Transverse colon (tissue), 4 donors: ENCODE data around the gene MTPN. TPM values are rescaled to one million over a fixed set of nuclear protein-coding genes. Genes with fewer than 3 reads are reported as not detected.

Experiments
- DNase-seq: peaks from one replicate; pipeline ENCODE4 v3.0.0-alpha.2; 2019
- H3K27ac ChIP-seq, 4 donors: fragments of 200-600 bp; sonication (generic); 2 replicates each; pipeline ENCODE4 v1.5.1; 2016 to 2018; ENCODE audit warnings: inconsistent platforms in 4 of 4
- H3K27me3 ChIP-seq: fragments of 200-600 bp; sonication (generic); 2 replicates; pipeline ENCODE4 v1.5.1; 2017; ENCODE audit warnings: inconsistent platforms
- H3K36me3 ChIP-seq, 4 donors: fragments of 200-600 bp; sonication (generic); 2 replicates each; pipeline ENCODE4 v1.5.1; 2017 to 2019; ENCODE audit warnings: inconsistent platforms in 4 of 4
- H3K4me1 ChIP-seq, 4 donors: fragments of 200-600 bp; sonication (generic); 2 replicates each; pipeline ENCODE4 v1.5.1; 2017 to 2020; ENCODE audit warnings: inconsistent platforms in 4 of 4
- H3K4me3 ChIP-seq, 4 donors: fragments of 200-600 bp; sonication (generic); 1 replicate in 1 of 4; 2 replicates in 3 of 4; pipeline versions ENCODE4 v1.5.1 to v1.6.1; 2017 to 2019; ENCODE audit warnings: inconsistent platforms in 4 of 4
- H3K9me3 ChIP-seq, 2 donors: fragments of 200-600 bp; sonication (generic); 2 replicates each; pipeline ENCODE4 v1.5.1; 2017 to 2019; ENCODE audit warnings: inconsistent platforms in 2 of 2
- EP300 ChIP-seq: sonication (generic); formaldehyde crosslinking; IDR thresholded peaks from one replicate; pipeline ENCODE4 v1.6.1; 2017; ENCODE audit warnings: antibody characterized with exemption, low read depth
- POLR2A ChIP-seq: fragments of 450-650 bp; IDR thresholded peaks from one replicate; pipeline ENCODE4 v1.6.1; 2016; ENCODE audit warnings: antibody characterized with exemption, mild to moderate bottlenecking, moderate library complexity
- POLR2AphosphoS5 ChIP-seq, 3 donors: sonication (generic); formaldehyde crosslinking; IDR thresholded peaks; one replicate each; pipeline ENCODE4 v1.6.1; 2016; ENCODE audit warnings: antibody characterized with exemption in 3 of 3
- WGBS, 2 donors: methylation state at CpG; one replicate each; pipeline ENCODE4 v1.1.5; 2018; ENCODE audit warnings: low coverage in 1 of 2; 5-methylcytosine and 5-hydroxymethylcytosine counted together
- in situ Hi-C, 4 donors: fragments of 200-750 bp; cut with MboI; loops; one replicate each; pipeline versions ENCODE4 v1.15.0 to v1.15.1; 2017; ENCODE audit warnings: low sequenced_read_pairs in 3 of 4, low pct_ligation_motif_present in 1 of 4, low pct_unique_long_range_greater_than_20kb in 1 of 4
- intact Hi-C: fragments of 100-400 bp; cut with DNase I; formaldehyde crosslinking; loops from one replicate; pipeline ENCODE4 v1.15.1; 2023; ENCODE audit warnings: low total_unique reads
- total RNA-seq, 4 donors: library from RNA; depleted of rRNA; stranded (reverse); fragments of >200 nt; gene quantifications; one replicate each; pipeline ENCODE4 v1.1.0, GENCODE V29; 2016
- TF ChIP-seq, protein P1 (sequence below), 5 experiments: fragments of 200-600 bp in 3 of 5; fragments of 450-650 bp in 2 of 5; sonication (generic) in 3 of 5; IDR thresholded peaks; 1 replicate in 2 of 5; 2 replicates in 3 of 5; pipeline ENCODE4 v1.5.1; 2016 to 2017; ENCODE audit warnings: antibody characterized with exemption in 5 of 5, inconsistent platforms in 3 of 5, mild to moderate bottlenecking in 2 of 5, moderate library complexity in 1 of 5

Gene MTPN
- total RNA-seq, 4 donors from 2014 or later = 44.9 to 71.7 (median 65.5) TPM

DNA sequence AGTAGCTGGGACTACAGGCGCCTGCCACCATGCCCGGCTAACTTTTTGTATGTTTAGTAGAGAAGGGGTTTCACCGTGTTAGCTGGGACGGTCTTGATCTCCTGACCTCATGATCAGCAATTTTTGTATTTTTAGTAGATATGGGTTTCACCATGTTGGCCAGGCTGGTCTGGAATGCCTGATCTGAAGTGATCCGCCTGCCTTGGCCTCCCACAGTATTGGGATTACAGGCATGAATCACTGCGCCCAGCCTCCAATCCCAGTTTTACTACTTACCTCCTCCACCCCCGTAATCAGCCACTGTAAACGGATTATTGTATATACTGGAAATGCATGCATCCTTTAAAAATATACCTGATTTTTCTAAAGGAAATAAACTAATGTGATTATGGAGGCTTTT is 35.1 kb upstream of the MTPN start:
- Histone ChIP-seq H3K27ac (no peak overlapping the region), H3K4me1 (no peaks in the 10 kb centered on the region), H3K4me3 (no peak overlapping the region), H3K27me3 (no peaks in the 10 kb centered on the region), H3K9me3 (no peaks in the 10 kb centered on the region), H3K36me3 (no peaks in the 10 kb centered on the region)
- 83% methylated on average over 8 of the region's 8 CpGs for WGBS, 2 donors
- in situ Hi-C loops (loop anchor here in 2 of 4 donors (25.0 kb wide), 1 partner anchor 350 kb away; the partner anchor contains the start of gene STMP1 (in 2 of the 2)), intact Hi-C loops (no loop called here)
- no peak for TF ChIP-seq EP300
- no peak for TF ChIP-seq POLR2AphosphoS5 (IDR thresholded peaks at IDR 0.05)
- no peak for TF ChIP-seq POLR2A
- TF ChIP-seq, protein P1, sequence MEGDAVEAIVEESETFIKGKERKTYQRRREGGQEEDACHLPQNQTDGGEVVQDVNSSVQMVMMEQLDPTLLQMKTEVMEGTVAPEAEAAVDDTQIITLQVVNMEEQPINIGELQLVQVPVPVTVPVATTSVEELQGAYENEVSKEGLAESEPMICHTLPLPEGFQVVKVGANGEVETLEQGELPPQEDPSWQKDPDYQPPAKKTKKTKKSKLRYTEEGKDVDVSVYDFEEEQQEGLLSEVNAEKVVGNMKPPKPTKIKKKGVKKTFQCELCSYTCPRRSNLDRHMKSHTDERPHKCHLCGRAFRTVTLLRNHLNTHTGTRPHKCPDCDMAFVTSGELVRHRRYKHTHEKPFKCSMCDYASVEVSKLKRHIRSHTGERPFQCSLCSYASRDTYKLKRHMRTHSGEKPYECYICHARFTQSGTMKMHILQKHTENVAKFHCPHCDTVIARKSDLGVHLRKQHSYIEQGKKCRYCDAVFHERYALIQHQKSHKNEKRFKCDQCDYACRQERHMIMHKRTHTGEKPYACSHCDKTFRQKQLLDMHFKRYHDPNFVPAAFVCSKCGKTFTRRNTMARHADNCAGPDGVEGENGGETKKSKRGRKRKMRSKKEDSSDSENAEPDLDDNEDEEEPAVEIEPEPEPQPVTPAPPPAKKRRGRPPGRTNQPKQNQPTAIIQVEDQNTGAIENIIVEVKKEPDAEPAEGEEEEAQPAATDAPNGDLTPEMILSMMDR (IDR thresholded peaks at IDR 0.05) = no peak
- no peak for DNase-seq

GRCh38 chr7:136009488-136010079 is 32.4 kb upstream of the MTPN start:
- Histone ChIP-seq H3K36me3 (no peaks in the 10 kb centered on the region), H3K27me3 (no peaks in the 10 kb centered on the region), H3K9me3 (no peaks in the 10 kb centered on the region), H3K27ac (no peak overlapping the region), H3K4me3 (no peak overlapping the region), H3K4me1 (no peaks in the 10 kb centered on the region)
- in situ Hi-C loops = loop anchor here (5.0 to 25.0 kb wide), 4 partner anchors 205 to 347 kb away; partner anchors contain the start of gene STMP1 (in 2 of the 4)
- 26 to 28% methylated on average over 4 of the region's 4 CpGs for WGBS, 2 donors
- DNase-seq = no peak
- TF ChIP-seq, protein P1 (IDR thresholded peaks at IDR 0.05) = peak; percentile 66 to 77 (median 75)
- no peak for TF ChIP-seq EP300
- intact Hi-C loops = loop anchor here (2.0 to 10.0 kb wide), 2 partner anchors 209 to 325 kb away; no protein-coding TSS in a partner anchor

GRCh38 chr7:136006208-136006607 is 29.0 kb upstream of the MTPN start:
- intact Hi-C loops (loop anchor here (10.0 kb wide), 1 partner anchor 321 kb away; no protein-coding TSS in a partner anchor), in situ Hi-C loops (loop anchor here (5.0 to 25.0 kb wide), 4 partner anchors 201 to 344 kb away; partner anchors contain the start of gene STMP1 (in 2 of the 4))

GRCh38 chr7:136004083-136004482 is 26.9 kb upstream of the MTPN start:
- no peaks in the 10 kb centered on the region for H3K36me3 ChIP-seq
- H3K4me3 ChIP-seq = no peak overlapping the region
- intact Hi-C loops (loop anchor here (10.0 kb wide), 1 partner anchor 319 kb away; no protein-coding TSS in a partner anchor), in situ Hi-C loops (loop anchor here in 3 of 4 donors (10.0 to 25.0 kb wide), 3 partner anchors 199 to 342 kb away; partner anchors contain the start of gene STMP1 (in 2 of the 3))
- no peak overlapping the region for H3K27ac ChIP-seq
- H3K9me3 ChIP-seq = no peaks in the 10 kb centered on the region
- DNase-seq = no peak
- WGBS, 2 donors = 87 to 90% methylated on average over 3 of the region's 3 CpGs
- no peaks in the 10 kb centered on the region for H3K27me3 ChIP-seq
- H3K4me1 ChIP-seq = no peaks in the 10 kb centered on the region
- TF ChIP-seq POLR2AphosphoS5 (IDR thresholded peaks at IDR 0.05) (no peak), EP300 (no peak), POLR2A (no peak)
- TF ChIP-seq, protein P1 (IDR thresholded peaks at IDR 0.05) = no peak

More at GRCh38 chr7:136006208-136006607, 29.0 kb upstream of the MTPN start:
- no peaks in the 10 kb centered on the region for H3K36me3 ChIP-seq
- H3K4me1 ChIP-seq = no peaks in the 10 kb centered on the region
- no peak overlapping the region for H3K27ac ChIP-seq
- H3K27me3 ChIP-seq = no peaks in the 10 kb centered on the region
- TF ChIP-seq, protein P1 (IDR thresholded peaks at IDR 0.05) = no peak
- H3K4me3 ChIP-seq = no peak overlapping the region
- no peak for DNase-seq
- no peaks in the 10 kb centered on the region for H3K9me3 ChIP-seq
- WGBS, 2 donors = 89 to 95% methylated on average over 3 of the region's 3 CpGs
